HG03196 (cell line): Measurements from ENCODE around the gene KCNE4.

Source experiments
- ATAC-seq: cut with Tn5 transposase; IDR thresholded peaks from one replicate; pipeline ENCODE4 v1.9.1; 2021; ENCODE audit not compliant: unreplicated experiment

KCNE4 gene

GRCh38 chr2:223051693-223052289 lies at the start of gene KCNE4:
Gene KCNE4, plus strand, starts transcription at chr2:223052190. Its CDS starts 641 bp downstream, at chr2:223052831.
- no peak for ATAC-seq

- ATAC-seq = no peak
These were observed 48.8 kb upstream of the KCNE4 start for GRCh38 chr2:223003191-223003590.

- no peak for ATAC-seq
These were observed 46.5 kb upstream of the KCNE4 start for GRCh38 chr2:223005496-223005895.

- ATAC-seq = no peak
These were observed 44.5 kb upstream of the KCNE4 start for GRCh38 chr2:223007531-223007930.

- ATAC-seq = no peak
These were observed 43.8 kb upstream of the KCNE4 start for GRCh38 chr2:223008162-223008561.

GRCh38 chr2:223008956-223009355 lies 43.0 kb upstream of the KCNE4 start:
- ATAC-seq = no peak

GRCh38 chr2:223010641-223011040 lies 41.3 kb upstream of the KCNE4 start:
- ATAC-seq = no peak

- ATAC-seq = no peak
These were observed 39.7 kb upstream of the KCNE4 start for GRCh38 chr2:223012291-223012690.

GRCh38 chr2:223019390-223019930 lies 32.5 kb upstream of the KCNE4 start:
- no peak for ATAC-seq

GRCh38 chr2:223019987-223020717 lies 31.8 kb upstream of the KCNE4 start:
- ATAC-seq = no peak

- no peak for ATAC-seq
These were observed 30.9 kb upstream of the KCNE4 start for GRCh38 chr2:223020971-223021675.

- ATAC-seq = no peak
These were observed 25.5 kb upstream of the KCNE4 start for GRCh38 chr2:223026357-223027110.

GRCh38 chr2:223027442-223027841 lies 24.5 kb upstream of the KCNE4 start:
- ATAC-seq = no peak

- ATAC-seq = no peak
These were observed 22.7 kb upstream of the KCNE4 start for GRCh38 chr2:223029287-223029686.

- ATAC-seq = no peak
These were observed 19.5 kb upstream of the KCNE4 start for GRCh38 chr2:223032187-223033142.

GRCh38 chr2:223034221-223034975 lies 17.6 kb upstream of the KCNE4 start:
- ATAC-seq = no peak

- ATAC-seq = no peak
These were observed 15.1 kb upstream of the KCNE4 start for GRCh38 chr2:223036790-223037444.

- no peak for ATAC-seq
These were observed 14.6 kb upstream of the KCNE4 start for GRCh38 chr2:223037445-223037800.

- ATAC-seq = no peak
These were observed 12.4 kb upstream of the KCNE4 start for GRCh38 chr2:223039618-223040017.
